Measurements from ENCODE around the gene IL15. TPM values are rescaled to one million over a fixed set of nuclear protein-coding genes. Genes with fewer than 3 reads are reported as not detected.
"Not testable (repeated sequence)": the region's sequence is repeated elsewhere in the genome, so short reads cannot be mapped to it uniquely, and the experiment has no call there.

IL15 gene, protein sequence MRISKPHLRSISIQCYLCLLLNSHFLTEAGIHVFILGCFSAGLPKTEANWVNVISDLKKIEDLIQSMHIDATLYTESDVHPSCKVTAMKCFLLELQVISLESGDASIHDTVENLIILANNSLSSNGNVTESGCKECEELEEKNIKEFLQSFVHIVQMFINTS
- polyA plus RNA-seq (ENCODE audit: insufficient read length in 10 of 10), result 10 to 100 TPM in 2 of 10 donors, 1 to 10 TPM in 8; 2.1 to 14.8 (median 7.2) TPM
- long read RNA-seq, donor 1, partial matches to known transcripts, result 0 of 1 reads
- long read RNA-seq, donor 1, other reads (novel, unspliced or antisense), result 0 of 1 reads
- long read RNA-seq, donor 2, partial matches to known transcripts, result 0 of 1 reads
- long read RNA-seq, donor 2, other reads (novel, unspliced or antisense), result 0 of 1 reads
- long read RNA-seq, donor 3, result 0 reads
- long read RNA-seq, donor 4, result 0 reads
- long read RNA-seq, donor 5, partial matches to known transcripts, result 0 of 1 reads
- long read RNA-seq, donor 5, other reads (novel, unspliced or antisense), result 0 of 1 reads
- long read RNA-seq, donor 6, result 0 reads
- long read RNA-seq, donor 7, result 0 reads
- long read RNA-seq, donor 8, result 0 reads
- long read RNA-seq, donor 9, result 0 reads

DNA sequence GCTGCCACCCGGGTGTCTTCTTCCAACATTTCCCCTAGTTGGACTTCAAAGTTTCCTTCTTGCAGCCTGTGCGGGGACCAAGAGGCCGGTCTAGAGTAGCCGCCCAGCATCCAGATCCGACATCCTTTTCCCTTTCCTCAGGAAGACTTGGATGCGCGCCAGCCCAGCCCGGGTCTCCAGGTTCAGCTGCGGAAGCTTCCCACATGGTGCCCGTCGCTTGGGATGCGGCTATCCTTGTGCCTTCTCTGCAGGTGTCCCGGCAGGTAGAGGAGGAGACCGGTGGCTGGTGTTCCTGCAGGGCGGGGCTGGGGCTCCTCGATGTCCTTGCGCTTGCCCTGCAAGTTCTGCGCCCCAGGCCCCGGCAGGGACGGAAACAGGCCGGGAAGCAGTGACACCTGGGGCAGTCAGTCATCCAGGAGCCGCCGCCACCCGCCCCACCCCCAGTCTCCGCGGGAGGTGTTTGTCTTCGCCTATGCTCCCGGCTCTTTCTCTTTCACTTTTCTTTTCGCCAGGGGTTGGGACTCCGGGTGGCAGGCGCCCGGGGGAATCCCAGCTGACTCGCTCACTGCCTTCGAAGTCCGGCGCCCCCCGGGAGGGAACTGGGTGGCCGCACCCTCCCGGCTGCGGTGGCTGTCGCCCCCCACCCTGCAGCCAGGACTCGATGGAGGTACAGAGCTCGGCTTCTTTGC lies at the start of gene IL15:
Gene IL15 (plus strand): TSS at position 502 of the 689 bp plus-strand sequence. CDS start 82,882 bp downstream, outside the sequence.
- DNase-seq, result peak; percentile 50 to 73 (median 54)

DNA sequence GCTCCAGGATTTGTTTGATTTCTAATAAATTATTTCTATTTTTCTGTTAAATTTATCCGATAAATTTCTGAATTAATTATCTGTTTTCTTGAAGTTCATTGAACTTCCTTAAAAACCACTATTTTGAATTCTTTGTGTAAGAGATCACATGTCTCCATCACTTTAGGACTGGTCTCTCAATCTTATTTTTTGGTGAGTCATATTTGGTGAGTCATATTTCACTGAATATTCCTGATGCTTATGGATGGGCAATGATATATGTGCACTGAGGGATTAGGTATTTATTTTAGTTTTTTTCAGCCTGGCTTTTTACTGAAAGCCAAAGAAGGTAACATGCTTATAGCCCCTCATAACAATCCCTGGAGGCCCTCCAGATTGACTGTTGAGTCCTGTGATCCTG lies 48.5 kb upstream of the IL15 start:
- peak in 1 of 3 donors; percentile 12 for DNase-seq

GRCh38 chr4:141595531-141595930 lies 40.9 kb upstream of the IL15 start:
- DNase-seq, result no peak

DNA sequence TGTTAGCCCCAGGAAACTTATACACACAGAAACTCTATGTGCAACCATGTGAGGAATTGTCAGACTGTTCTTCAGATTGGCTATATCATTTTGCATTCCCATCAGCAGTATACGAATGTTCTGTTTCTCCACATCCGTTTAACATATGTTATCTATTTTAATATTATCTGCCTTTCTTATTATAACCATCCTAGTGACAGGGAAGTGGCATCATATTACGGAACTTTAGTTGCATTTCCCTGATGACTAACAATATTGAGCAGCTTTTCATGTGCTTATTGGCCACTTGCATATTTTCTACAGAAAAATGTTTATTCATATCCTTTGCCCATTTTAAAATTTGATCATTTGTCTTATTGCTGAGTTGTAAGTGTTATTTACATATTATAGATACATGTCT lies 36.5 kb upstream of the IL15 start:
- DNase-seq, result no peak

DNA sequence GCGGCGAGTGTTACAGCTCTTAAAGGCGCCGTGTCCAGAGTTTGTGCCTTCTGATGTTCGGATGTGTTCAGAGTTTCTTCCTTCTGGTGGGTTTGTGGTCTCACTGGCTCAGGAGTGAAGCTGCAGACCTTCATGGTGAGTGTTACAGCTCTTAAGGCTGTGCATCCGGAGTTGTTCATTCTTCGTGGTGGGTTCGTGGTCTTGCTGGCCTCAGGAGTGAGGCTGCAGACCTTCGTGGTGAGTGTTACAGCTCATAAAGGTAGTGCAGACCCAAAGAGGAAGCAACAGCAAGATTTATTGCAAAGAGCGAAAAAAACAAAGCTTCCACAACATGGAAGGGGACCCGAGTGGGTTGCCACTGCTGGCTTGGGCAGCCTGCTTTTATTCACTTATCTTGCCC lies 31.7 kb upstream of the IL15 start:
- DNase-seq, result not testable (repeated sequence)

- DNase-seq, result no peak
Measured at GRCh38 chr4:141605425-141605856, 30.9 kb upstream of the IL15 start.

DNA sequence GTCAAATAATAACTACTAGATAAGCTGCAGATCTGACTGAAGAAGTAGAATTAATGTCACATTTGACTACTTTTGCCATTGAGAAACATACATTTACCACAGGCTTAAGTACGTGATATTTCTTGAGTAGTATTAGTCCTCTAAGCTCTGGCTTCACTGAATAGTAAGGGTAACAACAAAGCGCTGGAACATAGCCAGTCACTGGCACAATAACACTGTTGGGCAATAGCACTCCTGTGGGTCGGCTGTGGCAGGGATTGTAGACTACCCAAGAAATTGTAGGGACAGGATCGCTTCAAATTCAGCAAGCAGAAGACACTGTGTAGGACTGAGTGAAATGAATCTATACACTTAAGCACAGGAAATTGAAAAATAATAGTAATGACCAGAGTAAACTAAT lies 27.1 kb upstream of the IL15 start:
- no peak for DNase-seq

- no peak for DNase-seq
Measured at GRCh38 chr4:141610365-141610764, 26.0 kb upstream of the IL15 start.

GRCh38 chr4:141614878-141615586 lies 21.4 kb upstream of the IL15 start:
- DNase-seq, result peak in 1 of 3 donors; percentile 17

- DNase-seq, result not testable (repeated sequence)
Measured at GRCh38 chr4:141615587-141615918, 20.8 kb upstream of the IL15 start.

DNA sequence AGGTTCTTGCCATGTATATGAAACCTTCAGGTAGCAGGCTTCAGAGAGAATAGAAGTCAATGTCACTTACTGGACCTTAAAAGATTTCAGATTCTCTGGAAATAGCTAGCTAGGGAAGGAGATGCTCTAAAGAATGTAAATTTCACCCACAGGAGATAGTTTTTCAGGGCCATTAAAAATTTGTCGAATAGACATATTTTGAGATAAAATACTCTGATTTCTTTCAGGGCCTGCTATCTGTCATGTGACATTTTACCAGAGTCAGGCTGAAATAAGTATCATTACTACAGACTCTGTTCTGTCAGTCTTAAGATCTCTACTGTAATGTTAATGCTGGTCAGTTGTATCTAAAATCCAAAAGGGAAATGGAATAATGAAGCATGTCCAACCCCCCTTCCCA lies 15.7 kb upstream of the IL15 start:
- DNase-seq, result no peak

GRCh38 chr4:141625023-141625422 lies 11.4 kb upstream of the IL15 start:
- no peak for DNase-seq

DNA sequence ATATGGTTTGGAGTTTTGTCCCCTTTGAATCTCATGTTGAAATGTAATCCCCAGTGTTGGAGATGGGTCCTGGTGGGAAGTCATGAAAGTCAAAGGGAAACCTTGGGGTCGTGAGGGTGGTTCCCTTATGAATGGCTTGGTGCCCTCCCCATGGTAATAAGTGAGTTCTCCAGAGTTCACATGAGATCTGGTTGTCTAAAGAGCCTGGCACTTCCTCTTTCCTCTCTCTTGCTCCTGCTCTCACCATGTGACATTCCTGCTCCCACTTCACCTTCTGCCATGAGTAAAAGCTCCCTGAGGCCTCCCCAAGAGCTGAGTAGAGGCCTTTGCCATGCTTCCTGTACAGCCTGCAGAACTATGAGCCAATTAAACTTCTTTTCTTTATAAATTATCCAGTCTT lies 5.5 kb upstream of the IL15 start:
- DNase-seq, result no peak

DNA sequence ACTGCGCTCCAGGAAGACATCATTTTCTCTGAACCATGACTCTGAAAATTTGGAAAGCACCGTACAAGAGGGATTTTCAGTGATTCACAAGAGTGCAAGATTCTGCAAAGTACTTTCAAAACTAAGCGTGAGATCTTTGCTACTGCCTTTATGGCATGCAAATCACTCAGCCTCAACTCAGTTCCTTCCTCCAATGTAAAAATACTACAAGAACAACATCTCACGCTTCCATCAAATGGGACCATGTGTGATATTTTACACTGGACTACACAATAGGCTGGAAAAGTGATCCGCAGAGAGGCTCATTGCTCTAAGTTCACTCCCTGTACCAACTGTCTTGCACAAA lies 674 bp upstream of the IL15 start:
- no peak for DNase-seq

GRCh38 chr4:141636771-141637460 lies 533 bp downstream of the IL15 start:
- peak; percentile 29 to 70 (median 37) for DNase-seq

GRCh38 chr4:141637565-141637964 lies 1.2 kb downstream of the IL15 start:
- no peak for DNase-seq

- no peak for DNase-seq
Measured at GRCh38 chr4:141638230-141638629, 1.8 kb downstream of the IL15 start.

DNA sequence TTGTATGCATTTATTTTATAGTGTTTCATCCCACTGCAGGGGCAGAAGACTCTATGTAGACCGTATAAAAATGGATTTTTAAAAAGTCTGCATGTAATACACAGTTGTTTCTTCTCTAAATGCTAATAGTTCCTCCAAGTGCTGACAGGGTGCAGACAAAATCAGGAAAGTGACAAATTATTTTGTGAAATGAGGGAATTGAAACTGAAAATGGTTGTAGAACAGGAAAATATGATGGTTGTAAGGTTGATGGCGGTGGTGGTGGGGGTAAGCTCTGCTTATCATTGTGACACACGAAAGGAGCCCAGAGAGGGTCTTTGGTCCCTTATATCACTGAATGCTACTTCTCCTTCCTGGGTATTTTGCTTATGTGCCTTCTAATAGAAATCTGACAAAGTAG lies 4.3 kb downstream of the IL15 start:
- no peak for DNase-seq

DNA sequence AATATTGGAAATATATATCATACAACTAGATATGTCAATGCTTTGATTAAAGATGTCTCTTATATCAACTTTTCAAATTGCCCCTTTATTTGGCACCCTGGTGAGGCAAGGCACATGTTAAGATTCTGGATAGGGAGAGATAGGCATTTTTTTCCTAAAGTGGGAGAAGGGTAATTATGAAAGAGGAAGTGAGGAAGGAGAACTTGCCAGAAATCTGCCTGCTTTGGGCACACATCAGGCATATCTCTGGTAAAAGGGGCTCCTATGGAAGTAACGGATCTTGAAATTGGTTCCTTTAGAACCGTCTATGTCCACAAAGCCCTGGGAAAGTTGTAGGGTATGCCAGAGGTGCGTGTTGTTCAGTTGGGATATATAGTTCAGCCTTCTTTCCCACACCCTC lies 5.7 kb downstream of the IL15 start:
- DNase-seq, result no peak

DNA sequence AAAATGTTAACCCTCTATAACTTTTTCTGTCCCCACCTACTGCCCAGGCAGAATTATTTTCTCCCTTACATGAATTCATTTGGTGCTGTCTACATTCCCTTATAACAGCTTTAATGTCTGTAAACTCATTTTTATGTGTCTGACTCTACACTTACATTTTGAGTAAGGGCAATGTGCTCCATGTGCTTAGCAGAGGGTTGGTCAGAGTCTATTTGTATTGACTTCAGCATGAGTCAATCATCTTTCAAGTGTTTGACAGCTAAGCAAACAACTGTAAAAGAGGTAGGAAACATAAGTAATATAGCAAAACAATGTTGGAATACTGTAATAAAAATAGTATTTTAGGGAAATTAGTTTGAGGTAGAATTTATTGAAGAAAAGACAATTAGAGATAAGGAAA lies 6.3 kb downstream of the IL15 start:
- no peak for DNase-seq

- peak in 1 of 3 donors; percentile 63 for DNase-seq
Measured at GRCh38 chr4:141643557-141643956, 7.2 kb downstream of the IL15 start.
